ENCODE results near the gene RPL18A.
"Not testable (repeated sequence)": the region's sequence is repeated elsewhere in the genome, so short reads cannot be mapped to it uniquely, and the experiment has no call there.

The RPL18A gene

GRCh38 chr19:17883627-17884410, 24.1 kb downstream of the RPL18A start:
- Histone ChIP-seq H3K4me2 (ENCODE audit: insufficient read depth, low read length) (no peak overlapping the region), H3K79me2 (ENCODE audit: insufficient read depth, low read length) (no peaks in the 10 kb centered on the region), H2AFZ (ENCODE audit: low read depth, low read length) (no peak overlapping the region), H3K4me3 (ENCODE audit: low read depth in 1 of 2, low read length in 2 of 2) (no peak overlapping the region), H4K20me1 (ENCODE audit: insufficient read depth, low read length) (no peaks in the 10 kb centered on the region), H3K9ac (ENCODE audit: low read depth, low read length) (no peak overlapping the region), H3K4me1 (ENCODE audit: insufficient read depth, low read length) (no peaks in the 10 kb centered on the region), H3K27ac (ENCODE audit: low read length) (no peak overlapping the region), H3K9me3 (ENCODE audit: insufficient read depth, low read length, severe bottlenecking) (no peaks in the 10 kb centered on the region), H3K27me3 (ENCODE audit: insufficient read depth, low read length, poor library complexity) (peaks cover 2% of the 10 kb centered on the region), H3K36me3 (ENCODE audit: insufficient read depth, low read length) (no peaks in the 10 kb centered on the region)
- TF ChIP-seq CTCF (IDR thresholded peaks at IDR 0.05; ENCODE audit: borderline replicate concordance, extremely low read depth, low read length, poor library complexity, severe bottlenecking): no peak
- TF ChIP-seq EZH2 (IDR thresholded peaks at IDR 0.05; ENCODE audit: borderline replicate concordance, low read depth, low read length, severe bottlenecking): no peak
- DNase-seq: no peak
- ATAC-seq (ENCODE audit: insufficient read depth, low read depth): no peak

DNA sequence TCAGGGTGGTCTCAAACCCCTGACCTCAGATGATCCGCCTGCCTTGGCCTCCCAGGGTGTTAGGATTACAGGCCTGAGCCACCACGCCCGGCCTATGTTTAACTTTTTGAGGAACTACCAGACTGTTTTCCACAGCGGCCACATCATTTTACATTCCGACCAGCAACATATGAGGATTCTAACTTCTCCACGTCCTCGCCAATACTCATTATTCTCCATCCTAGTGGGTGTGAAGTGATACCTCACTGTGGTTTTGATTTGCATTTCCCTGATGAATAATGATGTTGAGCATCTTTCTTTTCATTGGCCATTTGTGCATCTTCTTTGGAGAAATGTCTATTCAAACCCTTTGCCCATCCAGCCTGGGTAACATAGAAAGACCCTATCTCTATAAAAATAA, 26.8 kb downstream of the RPL18A start:
- H3K27ac ChIP-seq (ENCODE audit: low read length): no peak overlapping the region
- H3K9ac ChIP-seq (ENCODE audit: low read depth, low read length): no peak overlapping the region
- no peaks in the 10 kb centered on the region for H3K79me2 ChIP-seq (ENCODE audit: insufficient read depth, low read length)
- no peak overlapping the region for H3K4me3 ChIP-seq (ENCODE audit: low read depth in 1 of 2, low read length in 2 of 2)
- no peaks in the 10 kb centered on the region for H4K20me1 ChIP-seq (ENCODE audit: insufficient read depth, low read length)
- no peak overlapping the region for H3K4me2 ChIP-seq (ENCODE audit: insufficient read depth, low read length)
- no peaks in the 10 kb centered on the region for H3K36me3 ChIP-seq (ENCODE audit: insufficient read depth, low read length)
- H3K4me1 ChIP-seq (ENCODE audit: insufficient read depth, low read length): no peaks in the 10 kb centered on the region
- no peak for DNase-seq
- H3K9me3 ChIP-seq (ENCODE audit: insufficient read depth, low read length, severe bottlenecking): no peaks in the 10 kb centered on the region
- no peak overlapping the region for H2AFZ ChIP-seq (ENCODE audit: low read depth, low read length)
- no peaks in the 10 kb centered on the region for H3K27me3 ChIP-seq (ENCODE audit: insufficient read depth, low read length, poor library complexity)
- no peak for ATAC-seq (ENCODE audit: insufficient read depth, low read depth)
- TF ChIP-seq EZH2 (IDR thresholded peaks at IDR 0.05; ENCODE audit: borderline replicate concordance, low read depth, low read length, severe bottlenecking): no peak
- no peak for TF ChIP-seq CTCF (IDR thresholded peaks at IDR 0.05; ENCODE audit: borderline replicate concordance, extremely low read depth, low read length, poor library complexity, severe bottlenecking)

DNA sequence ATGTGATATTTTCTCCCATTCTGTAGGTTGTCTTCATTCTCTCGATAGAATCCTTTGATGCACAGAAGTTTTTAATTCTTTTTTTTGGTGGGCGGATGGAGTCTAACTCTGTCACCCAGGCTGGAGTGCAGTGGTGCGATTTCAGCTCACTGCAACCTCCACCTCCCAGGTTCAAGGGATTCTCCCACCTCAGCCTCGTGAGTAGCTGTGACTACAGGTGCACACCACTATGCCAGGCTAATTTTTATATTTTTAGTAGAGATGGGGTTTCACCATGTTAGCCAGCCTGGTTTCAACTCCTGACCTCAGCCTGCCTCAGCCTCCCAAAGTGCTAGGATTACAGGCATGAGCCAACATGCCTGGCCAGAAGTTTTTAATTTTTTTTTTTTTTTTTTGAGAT, 27.5 kb downstream of the RPL18A start:
- DNase-seq; H3K4me2 ChIP-seq (ENCODE audit: insufficient read depth, low read length); H3K79me2 ChIP-seq (ENCODE audit: insufficient read depth, low read length): not testable (repeated sequence)

DNA sequence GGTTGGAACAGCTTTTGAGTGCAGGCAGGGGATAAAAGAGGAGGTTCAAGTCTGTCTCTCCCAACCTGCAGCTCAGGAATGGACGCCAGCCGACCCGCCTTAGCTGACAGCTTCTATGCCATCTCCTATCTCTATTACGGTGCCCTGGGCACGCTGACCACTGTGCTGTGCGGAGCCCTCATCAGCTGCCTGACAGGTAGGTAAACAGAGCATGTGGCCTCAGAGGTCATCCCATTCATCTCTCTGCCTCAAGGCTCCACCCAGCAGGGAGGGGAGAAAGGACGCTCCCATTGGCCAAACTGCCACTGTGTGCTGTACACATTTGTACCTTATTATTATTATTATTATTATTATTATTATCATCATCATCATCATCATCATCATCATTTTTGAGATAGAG, 28.6 kb downstream of the RPL18A start:
- Histone ChIP-seq H4K20me1 (ENCODE audit: insufficient read depth, low read length) (no peaks in the 10 kb centered on the region), H3K27me3 (ENCODE audit: insufficient read depth, low read length, poor library complexity) (no peaks in the 10 kb centered on the region), H3K4me1 (ENCODE audit: insufficient read depth, low read length) (no peaks in the 10 kb centered on the region), H3K79me2 (ENCODE audit: insufficient read depth, low read length) (no peaks in the 10 kb centered on the region), H3K36me3 (ENCODE audit: insufficient read depth, low read length) (no peaks in the 10 kb centered on the region), H3K9ac (ENCODE audit: low read depth, low read length) (no peak overlapping the region), H3K9me3 (ENCODE audit: insufficient read depth, low read length, severe bottlenecking) (no peaks in the 10 kb centered on the region), H2AFZ (ENCODE audit: low read depth, low read length) (no peak overlapping the region), H3K4me2 (ENCODE audit: insufficient read depth, low read length) (no peak overlapping the region), H3K27ac (ENCODE audit: low read length) (no peak overlapping the region), H3K4me3 (ENCODE audit: low read depth in 1 of 2, low read length in 2 of 2) (no peak overlapping the region)
- TF ChIP-seq CTCF (IDR thresholded peaks at IDR 0.05; ENCODE audit: borderline replicate concordance, extremely low read depth, low read length, poor library complexity, severe bottlenecking): no peak
- TF ChIP-seq EZH2 (IDR thresholded peaks at IDR 0.05; ENCODE audit: borderline replicate concordance, low read depth, low read length, severe bottlenecking): no peak
- no peak for DNase-seq
- no peak for ATAC-seq (ENCODE audit: insufficient read depth, low read depth)

More for the DNA sequence above, 27.5 kb downstream of the RPL18A start:
- H3K27ac ChIP-seq (ENCODE audit: low read length); H3K9me3 ChIP-seq (ENCODE audit: insufficient read depth, low read length, severe bottlenecking); H3K4me3 ChIP-seq (ENCODE audit: low read depth in 1 of 2, low read length in 2 of 2); ATAC-seq (ENCODE audit: insufficient read depth, low read depth); H3K36me3 ChIP-seq (ENCODE audit: insufficient read depth, low read length); H2AFZ ChIP-seq (ENCODE audit: low read depth, low read length); H3K9ac ChIP-seq (ENCODE audit: low read depth, low read length); H4K20me1 ChIP-seq (ENCODE audit: insufficient read depth, low read length); H3K27me3 ChIP-seq (ENCODE audit: insufficient read depth, low read length, poor library complexity); H3K4me1 ChIP-seq (ENCODE audit: insufficient read depth, low read length): not testable (repeated sequence)

Measured in DND-41 (cell line).